Esophagus muscularis mucosa (tissue), 4 donors: Measurements from ENCODE around the gene SGK2. TPM values are rescaled to one million over a fixed set of nuclear protein-coding genes. Genes with fewer than 3 reads are reported as not detected.

Source experiments
- DNase-seq: peaks from one replicate; pipeline ENCODE4 v3.0.0-alpha.2; 2017; ENCODE audit errors: extremely low spot score
- H3K27ac ChIP-seq, 4 donors: fragments of 200-600 bp; sonication (generic); replicated peaks in 1 of 4; 1 replicate in 3 of 4; 2 replicates in 1 of 4; pipeline ENCODE4 v1.5.1; 2016 to 2019; ENCODE audit warnings: mild to moderate bottlenecking in 1 of 4
- H3K27me3 ChIP-seq, 4 donors: fragments of 200-600 bp; sonication (generic); one replicate each; pipeline versions ENCODE4 v1.5.1 to v1.6.0; 2016 to 2019
- H3K36me3 ChIP-seq, 4 donors: fragments of 200-600 bp; sonication (generic); one replicate each; pipeline ENCODE4 v1.5.1; 2016 to 2019
- H3K4me1 ChIP-seq, 4 donors: fragments of 200-600 bp; sonication (generic); one replicate each; pipeline ENCODE4 v1.5.1; 2016 to 2019
- H3K4me3 ChIP-seq, 4 donors: fragments of 200-600 bp; sonication (generic); 1 replicate in 2 of 4; 2 replicates in 2 of 4; pipeline ENCODE4 v1.5.1; 2016 to 2019; ENCODE audit warnings: mild to moderate bottlenecking in 4 of 4, moderate library complexity in 1 of 4
- H3K9me3 ChIP-seq, 4 donors: fragments of 200-600 bp; sonication (generic); 1 replicate in 3 of 4; 2 replicates in 1 of 4; pipeline ENCODE4 v1.5.1; 2016 to 2019
- EP300 ChIP-seq: sonication (generic); formaldehyde crosslinking; IDR thresholded peaks from one replicate; pipeline ENCODE4 v1.6.1; 2017; ENCODE audit warnings: antibody characterized with exemption
- POLR2A ChIP-seq: fragments of 450-650 bp; IDR thresholded peaks from one replicate; pipeline ENCODE4 v1.6.1; 2017; ENCODE audit warnings: antibody characterized with exemption, moderate library complexity, mild to moderate bottlenecking, low read depth
- POLR2AphosphoS5 ChIP-seq, 2 donors: sonication (generic); formaldehyde crosslinking; IDR thresholded peaks; one replicate each; pipeline ENCODE4 v1.6.1; 2017; ENCODE audit warnings: antibody characterized with exemption in 2 of 2
- WGBS: methylation state at CpG from one replicate; pipeline ENCODE4 v1.1.5; 2018; 5-methylcytosine and 5-hydroxymethylcytosine counted together
- intact Hi-C: fragments of 100-400 bp; cut with DNase I; formaldehyde crosslinking; loops from one replicate; pipeline ENCODE4 v1.15.1; 2023
- total RNA-seq, 4 donors: library from RNA; depleted of rRNA; stranded (reverse); fragments of >200 nt; gene quantifications; one replicate each; pipeline versions ENCODE4 v1.1.0 to v1.2.1, GENCODE V29; 2016
- TF ChIP-seq, protein P1 (sequence below), 3 experiments: fragments of 200-600 bp in 2 of 3; fragments of 450-650 bp in 1 of 3; sonication (generic) in 2 of 3; IDR thresholded peaks; one replicate each; pipeline ENCODE4 v1.5.1; 2017 to 2019; ENCODE audit warnings: antibody characterized with exemption in 3 of 3, mild to moderate bottlenecking in 2 of 3, moderate library complexity in 1 of 3

SGK2 gene
- total RNA-seq, 4 donors from 2014 or later, result 0.42 to 1.3 (median 0.66) TPM; not detected in 1

DNA sequence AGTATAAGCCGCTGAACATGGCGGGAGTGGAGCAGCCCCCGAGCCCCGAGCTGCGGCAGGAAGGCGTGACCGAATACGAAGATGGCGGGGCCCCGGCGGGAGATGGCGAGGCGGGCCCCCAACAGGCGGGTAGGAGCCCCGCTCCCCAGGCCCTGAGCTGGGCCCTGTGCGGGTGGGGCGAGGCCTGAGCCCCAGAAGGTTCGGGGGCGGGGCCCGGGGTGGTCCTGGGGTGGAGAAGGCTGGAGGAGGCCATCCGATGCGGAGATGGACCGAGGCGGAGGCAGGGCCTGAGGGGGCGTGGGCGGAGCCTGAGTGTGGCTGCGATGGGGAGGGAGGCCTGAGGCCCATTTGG is 44.2 kb upstream of the SGK2 start:
- Histone ChIP-seq H3K36me3 (no peaks in the 10 kb centered on the region), H3K4me1 (peaks cover 4 to 24% (median 23%) of the 10 kb centered on the region in 4 donors), H3K27ac (peak overlapping the region; percentile 55 to 81 (median 78)), H3K9me3 (no peaks in the 10 kb centered on the region), H3K27me3 (no peaks in the 10 kb centered on the region), H3K4me3 (peak overlapping the region; percentile 60 to 72 (median 65))
- TF ChIP-seq POLR2AphosphoS5 (IDR thresholded peaks at IDR 0.05), result no peak
- TF ChIP-seq, protein P1, sequence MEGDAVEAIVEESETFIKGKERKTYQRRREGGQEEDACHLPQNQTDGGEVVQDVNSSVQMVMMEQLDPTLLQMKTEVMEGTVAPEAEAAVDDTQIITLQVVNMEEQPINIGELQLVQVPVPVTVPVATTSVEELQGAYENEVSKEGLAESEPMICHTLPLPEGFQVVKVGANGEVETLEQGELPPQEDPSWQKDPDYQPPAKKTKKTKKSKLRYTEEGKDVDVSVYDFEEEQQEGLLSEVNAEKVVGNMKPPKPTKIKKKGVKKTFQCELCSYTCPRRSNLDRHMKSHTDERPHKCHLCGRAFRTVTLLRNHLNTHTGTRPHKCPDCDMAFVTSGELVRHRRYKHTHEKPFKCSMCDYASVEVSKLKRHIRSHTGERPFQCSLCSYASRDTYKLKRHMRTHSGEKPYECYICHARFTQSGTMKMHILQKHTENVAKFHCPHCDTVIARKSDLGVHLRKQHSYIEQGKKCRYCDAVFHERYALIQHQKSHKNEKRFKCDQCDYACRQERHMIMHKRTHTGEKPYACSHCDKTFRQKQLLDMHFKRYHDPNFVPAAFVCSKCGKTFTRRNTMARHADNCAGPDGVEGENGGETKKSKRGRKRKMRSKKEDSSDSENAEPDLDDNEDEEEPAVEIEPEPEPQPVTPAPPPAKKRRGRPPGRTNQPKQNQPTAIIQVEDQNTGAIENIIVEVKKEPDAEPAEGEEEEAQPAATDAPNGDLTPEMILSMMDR (IDR thresholded peaks at IDR 0.05), result no peak
- TF ChIP-seq EP300, result no peak
- no peak for TF ChIP-seq POLR2A
- DNase-seq, result no peak
- intact Hi-C loops, result loop anchor here (5.0 kb wide), 1 partner anchor 52 kb away; no protein-coding TSS in a partner anchor
- 61% methylated on average over 14 of the region's 27 CpGs for WGBS

DNA sequence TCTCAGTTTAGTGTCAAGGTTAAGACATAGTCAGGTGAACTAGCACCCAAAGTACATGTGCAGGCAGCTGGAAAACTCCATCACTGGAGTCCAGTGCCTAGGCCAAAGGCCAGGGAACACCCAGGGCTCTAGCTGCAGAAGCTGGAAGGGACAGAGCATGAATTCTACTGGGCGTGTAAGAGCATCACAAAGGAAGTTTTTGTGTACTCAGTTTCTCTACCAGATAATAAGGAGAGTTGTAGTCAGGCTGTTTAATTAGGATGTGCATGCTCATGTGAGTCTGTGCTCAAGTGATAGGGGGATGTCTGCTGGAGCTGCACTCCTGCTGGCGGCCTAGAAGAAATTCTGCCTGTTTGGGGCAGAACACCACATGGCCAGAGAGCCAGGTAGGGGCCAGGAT is 43.2 kb upstream of the SGK2 start:
- TF ChIP-seq POLR2AphosphoS5 (IDR thresholded peaks at IDR 0.05) (no peak), EP300 (no peak), POLR2A (no peak)
- TF ChIP-seq, protein P1 (IDR thresholded peaks at IDR 0.05), result no peak
- peak overlapping the region in 2 of 4 donors; percentile 77 to 78 for H3K27ac ChIP-seq
- peaks cover 4 to 24% (median 23%) of the 10 kb centered on the region in 4 donors for H3K4me1 ChIP-seq
- 74% methylated on average over 2 of the region's 2 CpGs for WGBS
- DNase-seq, result no peak
- H3K36me3 ChIP-seq, result no peaks in the 10 kb centered on the region
- intact Hi-C loops, result no loop called here
- no peaks in the 10 kb centered on the region for H3K9me3 ChIP-seq
- no peak overlapping the region for H3K4me3 ChIP-seq
- H3K27me3 ChIP-seq, result no peaks in the 10 kb centered on the region

DNA sequence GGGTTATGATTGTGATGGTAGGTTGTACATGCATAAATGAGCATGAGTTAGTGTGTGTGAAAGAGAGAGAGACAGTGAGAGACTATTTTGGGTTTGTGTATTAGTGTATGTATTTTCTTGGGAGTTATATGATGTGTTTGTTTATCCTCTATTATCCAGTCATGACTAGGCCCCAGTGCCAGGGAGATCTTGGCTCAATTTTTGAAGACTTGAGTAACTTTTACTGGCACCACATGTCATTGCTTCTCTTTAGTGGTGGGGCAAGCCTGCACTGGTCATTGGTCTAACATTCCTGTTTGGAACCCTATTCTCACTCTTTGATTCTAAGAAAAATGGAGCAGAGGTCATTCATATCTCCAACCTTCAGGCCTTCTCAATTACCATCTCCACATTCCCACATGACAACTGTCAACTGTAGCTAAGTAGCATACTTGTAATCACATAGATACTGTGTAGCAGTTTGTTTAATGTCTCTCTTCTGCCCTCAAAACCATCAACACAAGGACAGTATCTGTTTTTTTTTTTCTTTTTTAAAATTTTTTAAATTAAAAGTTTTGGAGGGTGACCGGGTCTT is 42.5 kb upstream of the SGK2 start:
- no peak for DNase-seq
- H3K4me1 ChIP-seq, result peaks cover 4 to 24% (median 23%) of the 10 kb centered on the region in 4 donors
- no peak overlapping the region for H3K27ac ChIP-seq
- H3K36me3 ChIP-seq, result no peaks in the 10 kb centered on the region
- no peak for TF ChIP-seq POLR2A
- no peak for TF ChIP-seq EP300
- TF ChIP-seq POLR2AphosphoS5 (IDR thresholded peaks at IDR 0.05), result no peak
- TF ChIP-seq, protein P1 (IDR thresholded peaks at IDR 0.05), result no peak
- H3K27me3 ChIP-seq, result no peaks in the 10 kb centered on the region
- 92% methylated on average over 1 of the region's 1 CpG for WGBS
- intact Hi-C loops, result no loop called here
- H3K4me3 ChIP-seq, result no peak overlapping the region
- no peaks in the 10 kb centered on the region for H3K9me3 ChIP-seq

DNA sequence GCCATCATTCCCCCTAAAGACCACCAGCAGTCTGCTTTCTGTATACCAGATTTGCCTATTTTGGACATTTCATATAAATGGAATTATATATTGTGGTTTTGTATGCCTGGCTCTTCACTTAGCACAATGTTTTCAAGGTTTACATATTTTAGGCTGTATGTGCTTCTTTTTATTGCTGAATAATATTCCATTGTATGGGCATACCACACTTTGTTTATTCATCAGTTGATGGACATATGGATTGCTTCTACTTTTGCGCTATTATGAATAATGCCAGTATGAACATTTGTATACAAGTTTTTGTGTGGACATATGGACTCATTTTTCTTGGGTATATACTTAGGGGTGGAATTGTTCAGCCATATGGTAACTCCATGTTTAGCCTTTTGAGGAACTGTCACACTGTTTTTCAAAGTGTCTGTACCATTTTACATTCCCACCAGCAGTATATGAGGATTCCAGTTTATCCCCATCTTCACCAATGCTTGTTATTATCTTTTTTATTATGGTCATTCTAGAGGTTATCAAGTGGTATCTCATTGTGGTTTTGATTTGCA is 38.7 kb upstream of the SGK2 start:
- H3K9me3 ChIP-seq, result no peaks in the 10 kb centered on the region
- WGBS, result 100% methylated on average over 1 of the region's 1 CpG
- no peaks in the 10 kb centered on the region for H3K27me3 ChIP-seq
- H3K4me1 ChIP-seq, result peaks cover 0 to 10% (median 8%) of the 10 kb centered on the region in 4 donors
- no peak for DNase-seq
- no peak overlapping the region for H3K27ac ChIP-seq
- intact Hi-C loops, result no loop called here
- H3K36me3 ChIP-seq, result no peaks in the 10 kb centered on the region
- no peak overlapping the region for H3K4me3 ChIP-seq
- no peak for TF ChIP-seq POLR2A

DNA sequence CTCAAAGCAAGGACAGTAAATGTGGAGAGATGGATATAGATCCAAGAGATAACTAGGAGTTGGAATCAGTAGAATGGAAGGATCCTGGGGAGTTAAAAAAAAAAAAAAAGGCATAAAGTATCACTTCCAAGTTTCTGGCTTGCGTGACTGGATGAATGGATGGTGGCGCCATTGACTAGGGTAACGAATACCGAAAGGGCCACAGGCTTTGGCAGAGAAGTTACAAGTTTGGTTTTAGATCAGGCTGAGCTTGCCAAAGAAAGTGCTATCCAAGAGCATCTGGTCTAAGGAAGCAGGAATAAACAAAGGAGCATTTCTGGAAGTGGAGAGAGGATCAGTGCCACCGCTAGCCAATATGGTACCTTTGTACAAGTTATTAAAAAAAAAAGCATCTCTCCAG is 33.8 kb upstream of the SGK2 start:
- TF ChIP-seq, protein P1 (IDR thresholded peaks at IDR 0.05), result no peak
- TF ChIP-seq POLR2AphosphoS5 (IDR thresholded peaks at IDR 0.05), result no peak
- H3K4me3 ChIP-seq, result no peak overlapping the region
- H3K27ac ChIP-seq, result no peak overlapping the region
- 67% methylated on average over 5 of the region's 5 CpGs for WGBS
- no peaks in the 10 kb centered on the region for H3K9me3 ChIP-seq
- peaks cover 0 to 4% (median 0%) of the 10 kb centered on the region in 4 donors for H3K36me3 ChIP-seq
- no peak for DNase-seq
- intact Hi-C loops, result no loop called here
- no peaks in the 10 kb centered on the region for H3K27me3 ChIP-seq
- H3K4me1 ChIP-seq, result no peaks in the 10 kb centered on the region
